ENCODE measurements around the gene CCDC87. TPM values are rescaled to one million over a fixed set of nuclear protein-coding genes. Genes with fewer than 3 reads are reported as not detected.
"Not testable (repeated sequence)": the region's sequence is repeated elsewhere in the genome, so short reads cannot be mapped to it uniquely, and the experiment has no call there.

The CCDC87 gene
- polyA plus RNA-seq, 6 donors from 2014 or later, result 0.13 to 0.30 TPM; not detected in 4

- no peak for ATAC-seq (ENCODE audit: low read depth in 2 of 2)
- no peaks in the 10 kb centered on the region for H3K9me3 Mint-ChIP-seq
- H3K27me3 Mint-ChIP-seq, result no peaks in the 10 kb centered on the region
- H3K36me3 Mint-ChIP-seq, result peaks cover 0 to 18% of the 10 kb centered on the region in 2 donors
- H3K27ac Mint-ChIP-seq, result peak overlapping the region in 4 of 6 donors; percentile 41 to 95 (median 87)
- peaks cover 33 to 50% (median 44%) of the 10 kb centered on the region in 3 donors for H3K4me1 Mint-ChIP-seq
- no peak for DNase-seq
- peak overlapping the region in 7 of 8 donors; percentile 9 to 91 (median 46) for H3K4me3 Mint-ChIP-seq
These were observed 50.5 kb downstream of the CCDC87 start for GRCh38 chr11:66542362-66542761.

DNA sequence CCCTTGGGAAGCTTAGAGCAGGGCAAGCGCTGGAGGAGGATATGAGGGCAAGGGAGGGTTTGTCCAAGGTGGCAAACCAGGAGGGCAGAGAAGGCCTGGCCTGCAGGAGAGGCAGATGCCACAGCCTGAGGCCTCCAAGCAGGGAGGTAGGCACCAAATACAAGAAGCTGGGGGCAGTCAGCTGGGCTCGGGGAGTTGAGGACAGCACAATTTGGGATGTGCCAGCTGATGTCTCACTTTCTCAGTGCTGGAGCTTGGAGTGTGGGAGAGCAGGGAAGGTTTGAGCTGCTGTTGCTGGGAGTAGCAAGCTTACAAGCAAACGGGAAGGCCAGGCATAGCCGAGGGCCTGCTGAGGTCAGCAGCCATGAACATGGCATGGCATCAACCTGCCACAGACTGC is 51.0 kb downstream of the CCDC87 start:
- Mint-ChIP-seq H3K4me3 (peak overlapping the region in 4 of 8 donors; percentile 39 to 91 (median 72)), H3K36me3 (peaks cover 0 to 18% of the 10 kb centered on the region in 2 donors), H3K9me3 (no peaks in the 10 kb centered on the region), H3K4me1 (peaks cover 33 to 50% (median 44%) of the 10 kb centered on the region in 3 donors), H3K27ac (peak overlapping the region in 5 of 6 donors; percentile 41 to 96 (median 89)), H3K27me3 (no peaks in the 10 kb centered on the region)
- DNase-seq (no peak), ATAC-seq (ENCODE audit: low read depth in 2 of 2) (no peak)

- ATAC-seq (ENCODE audit: low read depth in 2 of 2); H3K27ac Mint-ChIP-seq; H3K9me3 Mint-ChIP-seq; DNase-seq; H3K27me3 Mint-ChIP-seq: not testable (repeated sequence)
- Mint-ChIP-seq H3K4me1 (peaks cover 33 to 44% (median 43%) of the 10 kb centered on the region in 3 donors), H3K36me3 (peaks cover 0 to 22% of the 10 kb centered on the region in 2 donors), H3K4me3 (peak overlapping the region in 2 of 8 donors; percentile 30 to 91)
These were observed 52.3 kb downstream of the CCDC87 start for GRCh38 chr11:66540598-66540997.

Other genes starting within 250 kb of the CCDC87 start
- gene BRMS1, start 248.0 kb downstream of the CCDC87 start, polyA plus RNA-seq (ENCODE audit: low read depth in 6 of 6), result 10 to 100 TPM; 56.2 to 81.6 (median 73.0) TPM
- gene B4GAT1, start 245.4 kb downstream of the CCDC87 start, polyA plus RNA-seq (ENCODE audit: low read depth in 6 of 6), result 1 to 10 TPM; 2.9 to 7.7 (median 5.2) TPM
- gene SLC29A2, start 221.3 kb downstream of the CCDC87 start, polyA plus RNA-seq (ENCODE audit: low read depth in 6 of 6), result 1 to 10 TPM; 1.1 to 3.7 (median 2.4) TPM
- not detected for gene NPAS4, start 172.0 kb downstream of the CCDC87 start, polyA plus RNA-seq (ENCODE audit: low read depth in 6 of 6)
- gene MRPL11, start 154.2 kb downstream of the CCDC87 start, polyA plus RNA-seq (ENCODE audit: low read depth in 6 of 6), result 10 to 100 TPM; 69.1 to 95.1 (median 75.1) TPM
- 1 to 10 TPM; 4.7 to 9.4 (median 5.4) TPM for gene PELI3, start 126.2 kb downstream of the CCDC87 start, polyA plus RNA-seq (ENCODE audit: low read depth in 6 of 6)
- gene DPP3, start 112.6 kb downstream of the CCDC87 start, polyA plus RNA-seq (ENCODE audit: low read depth in 6 of 6), result 10 to 100 TPM; 22.8 to 36.1 (median 23.8) TPM
- 10 to 100 TPM in 2 of 6 donors, 1 to 10 TPM in 4; 3.2 to 13.8 (median 9.9) TPM for gene BBS1, start 82.4 kb downstream of the CCDC87 start, polyA plus RNA-seq (ENCODE audit: low read depth in 6 of 6)
- 10 to 100 TPM; 12.3 to 19.3 (median 17.0) TPM for gene ZDHHC24, start 47.0 kb downstream of the CCDC87 start, polyA plus RNA-seq (ENCODE audit: low read depth in 6 of 6)
- gene ACTN3, start 46.2 kb downstream of the CCDC87 start, polyA plus RNA-seq (ENCODE audit: low read depth in 6 of 6), result not detected
- gene CTSF, start 24.5 kb downstream of the CCDC87 start, polyA plus RNA-seq (ENCODE audit: low read depth in 6 of 6), result 10 to 100 TPM in 4 of 6 donors, 1 to 10 TPM in 2; 5.0 to 14.3 (median 11.4) TPM
- gene CCS, start 122 bp upstream of the CCDC87 start, polyA plus RNA-seq (ENCODE audit: low read depth in 6 of 6), result 10 to 100 TPM; 51.8 to 87.8 (median 66.4) TPM
- 10 to 100 TPM; 68.0 to 97.2 (median 86.4) TPM for gene RBM14, start 23.6 kb upstream of the CCDC87 start, polyA plus RNA-seq (ENCODE audit: low read depth in 6 of 6)
- gene RBM4, start 45.6 kb upstream of the CCDC87 start, polyA plus RNA-seq (ENCODE audit: low read depth in 6 of 6), result 100 to 1,000 TPM; 197 to 275 (median 228) TPM
- 10 to 100 TPM; 12.2 to 39.8 (median 24.7) TPM for gene RBM4B, start 84.8 kb upstream of the CCDC87 start, polyA plus RNA-seq (ENCODE audit: low read depth in 6 of 6)
- gene SPTBN2, start 136.2 kb upstream of the CCDC87 start, polyA plus RNA-seq (ENCODE audit: low read depth in 6 of 6), result 1 to 10 TPM in 1 of 6 donors, under 1 TPM in 2, not detected in 3; 0.52 to 1.2 (median 0.60) TPM

All from naive B cell (primary cell).